ENCODE data around the gene GPR39. TPM values are rescaled to one million over a fixed set of nuclear protein-coding genes. Genes with fewer than 3 reads are reported as not detected.

GPR39 gene
- total and polyA plus RNA-seq, 2 donors (not counting 3 experiments of a cell fraction or from before 2014, with no cell fraction given): 0.03 to 0.20 TPM

GRCh38 chr2:132646540-132647108 lies 230.0 kb downstream of the GPR39 start:
- Histone ChIP-seq H3K27ac (ENCODE audit: insufficient read depth, low read depth, low read length) (no peak overlapping the region), H3K4me1 (ENCODE audit: control insufficient read depth, extremely low read depth, insufficient read depth, low read length) (peaks cover 2% of the 10 kb centered on the region), H3K9me1 (replicated peaks; ENCODE audit: control insufficient read depth, extremely low read depth, insufficient read depth, low read length) (peaks cover 4% of the 10 kb centered on the region), H3K9ac (replicated peaks; ENCODE audit: extremely low read depth, insufficient read depth, low read length) (no peak overlapping the region), H3K4me3 (replicated peaks in 1 of 3; ENCODE audit: insufficient read depth in 1 of 3, low read depth in 1 of 3, low read length in 3 of 3) (no peak overlapping the region), H3K4me2 (ENCODE audit: insufficient read depth, low read length) (no peak overlapping the region), H3K9me3 (replicated peaks; ENCODE audit: control insufficient read depth, insufficient read depth, low read length) (no peaks in the 10 kb centered on the region), H3K79me2 (ENCODE audit: control insufficient read depth, insufficient read depth, low read length) (peaks cover 2% of the 10 kb centered on the region), H3K36me3 (ENCODE audit: control insufficient read depth in 2 of 2, extremely low read depth in 1 of 2, insufficient read depth in 2 of 2, low read length in 2 of 2) (peaks cover 0 to 17% of the 10 kb centered on the region in 2 experiments), H4K20me1 (replicated peaks; ENCODE audit: control insufficient read depth, extremely low read depth, insufficient read depth, low read length) (peaks cover 3% of the 10 kb centered on the region), H2AFZ (ENCODE audit: low read depth, low read length) (no peak overlapping the region), H3K27me3 (ENCODE audit: control insufficient read depth in 2 of 2, insufficient read depth in 2 of 2, low read length in 2 of 2) (no peaks in the 10 kb centered on the region)
- no TSS peak for BruUV-seq (replicated peaks)
- FAIRE-seq: no peak
- intact Hi-C loops (cut with micrococcal nuclease): no loop called here
- DNase-seq (ENCODE audit: low read depth, low spot score): no peak
- ChIA-PET POLR2A (no interaction called here), CTCF (interaction anchor here (1.2 to 1.4 kb wide), 2 partner anchors 525 to 1197 kb away, joined by 3 to 4 read pairs; no protein-coding TSS in a partner anchor)
- no peak for TF ChIP-seq EZH2 (IDR thresholded peaks at IDR 0.05; ENCODE audit: borderline replicate concordance, low read depth, low read length, severe bottlenecking)
- TF ChIP-seq MAX (IDR thresholded peaks at IDR 0.05; ENCODE audit: insufficient read depth, insufficient read length): no peak
- no peak for TF ChIP-seq POLR2A (IDR thresholded peaks at IDR 0.05; ENCODE audit: low read depth, low read length)
- TF ChIP-seq GATA2 (IDR thresholded peaks at IDR 0.05; ENCODE audit: insufficient read depth, insufficient read length, low read depth, low read length): no peak
- no peak for TF ChIP-seq FOS (IDR thresholded peaks at IDR 0.05; ENCODE audit: borderline replicate concordance, insufficient read depth, low read length)
- no peak for TF ChIP-seq JUN (IDR thresholded peaks at IDR 0.05; ENCODE audit: borderline replicate concordance, insufficient read depth, insufficient read length, low read depth)
- no peak for TF ChIP-seq CTCF (IDR thresholded peaks at IDR 0.05; ENCODE audit: extremely low read depth in 1 of 2, insufficient read depth in 1 of 2, low read depth in 1 of 2, low read length in 2 of 2)
- TF ChIP-seq POLR2AphosphoS5 (IDR thresholded peaks at IDR 0.05; ENCODE audit: insufficient read depth, low read depth, low read length): no peak
- TF ChIP-seq MYC (IDR thresholded peaks at IDR 0.05; ENCODE audit: low read depth, low read length): no peak
- dilution Hi-C loops (cut with MboI; ENCODE audit: extremely low pct_ligation_motif_present, low sequenced_read_pairs): no loop called here
